K562 (cell line): ENCODE measurements around the gene RAG2. TPM values are rescaled to one million over a fixed set of nuclear protein-coding genes. Genes with fewer than 3 reads are reported as not detected.
"Not testable (repeated sequence)": the region's sequence is repeated elsewhere in the genome, so short reads cannot be mapped to it uniquely, and the experiment has no call there.

Source experiments
- ATAC-seq: fragments of 200-7000 bp; cut with Tn5 transposase; 3 replicates; pipeline ENCODE4 v1.9.1; 2020; ENCODE audit warnings: moderate library complexity
- BruUV-seq: library from RNA; stranded (reverse); fragments of 400-500 nt; replicated peaks from 2 replicates; lab custom pipeline; 2021; lab: Mats Ljungman, UMichigan
- CTCF ChIA-PET: fragments of 300-600 bp; formaldehyde crosslinking; extraction: SDS; loops from one replicate; lab custom pipeline; 2021; ENCODE audit warnings: low intra/inter-chr PET ratio; lab: Yijun Ruan, JAX
- POLR2A ChIA-PET: fragments of 300-600, 350-650 bp; sonication (Branson Sonifier 250); formaldehyde crosslinking; extraction: SDS; loops from one replicate; lab custom pipeline; 2021; ENCODE audit warnings: antibody characterized with exemption, inconsistent platforms; lab: Yijun Ruan, JAX
- DNase-seq, 4 experiments: peaks; one replicate each; pipeline versions ENCODE4 v3.0.0 to v3.0.0-alpha.2; 2011 to 2018; ENCODE audit warnings: low spot score in 3 of 4, mixed read lengths in 3 of 4; ENCODE audit errors: extremely low read depth in 1 of 4
- FAIRE-seq: peaks from 2 replicates; lab custom pipeline; 2011; peaks lifted over from hg19 to GRCh38; lab: Jason Lieb, UNC
- H2AFZ ChIP-seq: 2 replicates; pipeline ENCODE4 v1.6.0; 2011; ENCODE audit warnings: low read depth, low read length, control low read depth, inconsistent platforms
- H3K27ac ChIP-seq: fragments of 200-600 bp; 3 replicates; pipeline ENCODE4 v1.8.0; 2011; ENCODE audit warnings: low read depth, mild to moderate bottlenecking, control low read depth, inconsistent platforms, low read length, moderate library complexity, mixed read lengths; ENCODE audit errors: extremely low read depth
- H3K27me3 ChIP-seq, 2 experiments: fragments of 300-600 bp in 1 of 2; 2 replicates in 1 of 2; 3 replicates in 1 of 2; pipeline versions ENCODE4 v1.6.0 to v1.8.0; 2011; ENCODE audit warnings: inconsistent platforms in 2 of 2, low read length in 2 of 2, mild to moderate bottlenecking in 1 of 2, mixed read lengths in 1 of 2, moderate library complexity in 1 of 2; ENCODE audit not compliant: control insufficient read depth in 2 of 2, insufficient read depth in 2 of 2
- H3K36me3 ChIP-seq: fragments of 300-600 bp; 3 replicates; pipeline ENCODE4 v1.8.0; 2011; ENCODE audit warnings: mild to moderate bottlenecking, low read length, inconsistent platforms; ENCODE audit not compliant: control insufficient read depth, insufficient read depth
- H3K4me1 ChIP-seq, 2 experiments: fragments of 200-600 bp in 1 of 2; replicated peaks in 1 of 2; 2 replicates in 1 of 2; 3 replicates in 1 of 2; pipeline versions ENCODE4 v1.5.1 to v1.8.0; 2011; ENCODE audit warnings: inconsistent platforms in 2 of 2, low read length in 2 of 2, mild to moderate bottlenecking in 1 of 2, mixed read lengths in 1 of 2, moderate library complexity in 1 of 2; ENCODE audit not compliant: control insufficient read depth in 2 of 2, insufficient read depth in 2 of 2
- H3K4me2 ChIP-seq: 2 replicates; pipeline ENCODE4 v1.6.1; 2011; ENCODE audit warnings: low read length, control low read depth, inconsistent platforms, mixed read lengths; ENCODE audit not compliant: insufficient read depth
- H3K4me3 ChIP-seq: fragments of 200-600 bp; sonication (generic), shearing (Covaris generic); 2 replicates; pipeline ENCODE4 v1.5.1; 2016; ENCODE audit warnings: control low read depth, inconsistent platforms
- H3K79me2 ChIP-seq: fragments of 200-600 bp; 3 replicates; pipeline ENCODE4 v1.8.0; 2011; ENCODE audit warnings: low read length, inconsistent platforms; ENCODE audit not compliant: control insufficient read depth, insufficient read depth
- H3K9ac ChIP-seq, 2 experiments: 2 replicates each; pipeline versions ENCODE4 v1.6.0 to v1.6.1; 2011; ENCODE audit warnings: low read depth in 2 of 2, low read length in 2 of 2, control low read depth in 1 of 2, inconsistent platforms in 1 of 2, mild to moderate bottlenecking in 1 of 2, mixed read lengths in 1 of 2; ENCODE audit not compliant: insufficient read depth in 1 of 2
- H3K9me1 ChIP-seq: one replicate; pipeline ENCODE4 v1.6.0; 2011; ENCODE audit warnings: inconsistent platforms, mild to moderate bottlenecking, low read length, moderate library complexity; ENCODE audit not compliant: control insufficient read depth, insufficient read depth
- H3K9me3 ChIP-seq: replicated peaks from 2 replicates; pipeline ENCODE4 v1.5.1; 2011; ENCODE audit warnings: low read depth, low read length, inconsistent platforms; ENCODE audit not compliant: control insufficient read depth, insufficient read depth
- H4K20me1 ChIP-seq: replicated peaks from 2 replicates; pipeline ENCODE4 v1.6.1; 2011; ENCODE audit warnings: low read length, inconsistent platforms, mixed read lengths; ENCODE audit not compliant: control insufficient read depth, insufficient read depth
- ATF7 ChIP-seq: fragments of 450-650 bp; IDR thresholded peaks from 2 replicates; pipeline ENCODE4 v1.7.1; 2014; ENCODE audit warnings: mild to moderate bottlenecking, moderate library complexity
- CEBPB ChIP-seq: fragments of 450-650 bp; IDR thresholded peaks from 2 replicates; pipeline ENCODE4 v1.6.1; 2016; ENCODE audit warnings: missing genetic modification characterization, missing compliant biosample characterization
- CXXC5 ChIP-seq: fragments of 250-450 bp; sonication (Bioruptor Pico); IDR thresholded peaks from 2 replicates; pipeline ENCODE4 v1.8.0; 2022; ENCODE audit warnings: inconsistent platforms, mild to moderate bottlenecking, moderate library complexity
- DMBX1 ChIP-seq: fragments of 250-450 bp; sonication (Bioruptor Pico); IDR thresholded peaks from 2 replicates; pipeline ENCODE4 v1.8.0; 2022; ENCODE audit warnings: inconsistent platforms, mild to moderate bottlenecking, moderate library complexity, borderline replicate concordance
- EHMT2 ChIP-seq: fragments of 450-650 bp; IDR thresholded peaks from 2 replicates; pipeline ENCODE4 v1.6.1; 2018; ENCODE audit warnings: antibody characterized with exemption
- EP400 ChIP-seq: fragments of 450-650 bp; IDR thresholded peaks from 2 replicates; pipeline ENCODE4 v1.6.1; 2017; ENCODE audit warnings: antibody characterized with exemption, mild to moderate bottlenecking, moderate library complexity
- L3MBTL2 ChIP-seq: fragments of 450-650 bp; IDR thresholded peaks from 2 replicates; pipeline ENCODE4 v1.6.1; 2016; ENCODE audit warnings: mild to moderate bottlenecking, moderate library complexity
- NFRKB ChIP-seq: fragments of 450-650 bp; IDR thresholded peaks from 2 replicates; pipeline ENCODE4 v1.6.1; 2016; ENCODE audit warnings: low read depth
- NRF1 ChIP-seq, 2 experiments: fragments of 450-650 bp; IDR thresholded peaks in 1 of 2; conservative IDR thresholded peaks in 1 of 2; 2 replicates each; pipeline ENCODE4 v1.6.1; 2014; ENCODE audit warnings: mild to moderate bottlenecking in 2 of 2
- POLR2A ChIP-seq: fragments of 450-650 bp; conservative IDR thresholded peaks from 2 replicates; pipeline ENCODE4 v1.6.1; 2016
- POLR2H ChIP-seq: IDR thresholded peaks from 2 replicates; pipeline ENCODE4 v1.6.1; 2016; ENCODE audit warnings: missing genetic modification characterization, low read depth, mild to moderate bottlenecking, control low read depth, missing compliant biosample characterization, moderate library complexity
- RAD21 ChIP-seq, 2 experiments: fragments of 250-450 bp in 1 of 2; fragments of 450-650 bp in 1 of 2; sonication (Bioruptor Pico) in 1 of 2; formaldehyde crosslinking in 1 of 2; IDR thresholded peaks in 1 of 2; conservative IDR thresholded peaks in 1 of 2; 2 replicates each; pipeline versions ENCODE4 v1.4.0 to v1.8.0; 2020 to 2022; ENCODE audit warnings: mild to moderate bottlenecking in 2 of 2, moderate library complexity in 1 of 2
- SMAD4 ChIP-seq: fragments of 250-450 bp; sonication (Bioruptor Pico); conservative IDR thresholded peaks from 2 replicates; pipeline ENCODE4 v1.8.0; 2021; ENCODE audit warnings: inconsistent platforms, mild to moderate bottlenecking, moderate library complexity
- SUPT5H ChIP-seq: fragments of 450-650 bp; IDR thresholded peaks from 2 replicates; pipeline ENCODE4 v1.6.1; 2016
- TAF7 ChIP-seq: fragments of 450-650 bp; IDR thresholded peaks from 2 replicates; pipeline ENCODE4 v1.6.1; 2016; ENCODE audit warnings: missing genetic modification characterization, missing compliant biosample characterization
- TAF9B ChIP-seq: fragments of 450-650 bp; IDR thresholded peaks from 2 replicates; pipeline ENCODE4 v1.6.1; 2018; ENCODE audit warnings: mild to moderate bottlenecking; ENCODE audit not compliant: partially characterized antibody
- TEAD2 ChIP-seq: fragments of 450-650 bp; IDR thresholded peaks from 2 replicates; pipeline ENCODE4 v1.6.1; 2016; ENCODE audit warnings: missing genetic modification characterization, control low read depth, missing compliant biosample characterization
- YY1 ChIP-seq, 3 experiments: IDR thresholded peaks; 2 replicates each; pipeline ENCODE4 v1.6.1; 2011; ENCODE audit warnings: low read length in 2 of 3, mild to moderate bottlenecking in 2 of 3, moderate library complexity in 2 of 3, borderline replicate concordance in 1 of 3, control low read depth in 1 of 3, low read depth in 1 of 3; ENCODE audit not compliant: insufficient read depth in 3 of 3, insufficient replicate concordance in 2 of 3, control insufficient read depth in 1 of 3, insufficient read length in 1 of 3; ENCODE audit errors: extremely low read depth in 1 of 3
- ZNF41 ChIP-seq: fragments of 250-450 bp; sonication (Bioruptor Pico); conservative IDR thresholded peaks from 2 replicates; pipeline ENCODE4 v1.4.0; 2020; ENCODE audit warnings: mild to moderate bottlenecking
- WGBS: fragments of 100-300 bp; shearing (Covaris generic); methylation state at CpG from one replicate; pipeline ENCODE4 v1.1.6; 2016; ENCODE audit warnings: low coverage, mixed read lengths; ENCODE audit not compliant: insufficient coverage; ENCODE audit errors: missing lambda C conversion rate; 5-methylcytosine and 5-hydroxymethylcytosine counted together
- in situ Hi-C: fragments of 300-500 bp; cut with MboI; formaldehyde crosslinking; loops from 4 replicates; pipeline ENCODE4 v1.15.0; 2018; ENCODE audit warnings: inconsistent platforms, mixed read lengths
- intact Hi-C: fragments of 100-400 bp; cut with micrococcal nuclease; formaldehyde crosslinking; loops from 2 replicates; pipeline ENCODE4 v1.14.2; 2022
- polyA plus RNA-seq, 8 experiments: library from polyadenylated mRNA; depleted of rRNA in 4 of 8; stranded (reverse) in 5 of 8; unstranded in 3 of 8; fragments of >200 nt; fragmentation: Nextera tagmentation in 2 of 8; fragmentation: Illumina TruSeq in 1 of 8; extraction: Ambion mirVana in 2 of 8; extraction: Trizol in 1 of 8; gene quantifications; 2 replicates each; pipeline versions ENCODE4 v1.2.1 to v1.2.3, GENCODE V29; 2011 to 2014; ENCODE audit warnings: inconsistent platforms in 1 of 8, missing spikeins in 1 of 8
- total RNA-seq, 7 experiments: library from RNA; depleted of rRNA in 6 of 7; stranded (reverse); fragments of >200 nt in 6 of 7; fragmentation: Illumina TruSeq in 2 of 7; extraction: Trizol in 2 of 7; gene quantifications; 2 replicates each; pipeline versions ENCODE4 v1.2.1 to v1.2.3, GENCODE V29; 2011 to 2021; ENCODE audit warnings: low replicate concordance in 1 of 7
- TF ChIP-seq, protein P1 (sequence below), 2 experiments: fragments of 450-650 bp; conservative IDR thresholded peaks; 2 replicates each; pipeline ENCODE4 v1.6.1; 2017; ENCODE audit warnings: mild to moderate bottlenecking in 2 of 2, moderate library complexity in 2 of 2
- TF ChIP-seq, protein P2 (sequence below): fragments of 450-650 bp; conservative IDR thresholded peaks from 2 replicates; pipeline ENCODE4 v1.6.1; 2016; ENCODE audit warnings: missing genetic modification characterization, low read depth, mild to moderate bottlenecking, missing compliant biosample characterization, moderate library complexity

Gene RAG2
- total and polyA plus RNA-seq, 9 of the 15 experiments (the other 6 are each of a cell fraction or from before 2014, with no cell fraction given), result 0.06 to 2.7 (median 0.26) TPM; not detected in 3

DNA sequence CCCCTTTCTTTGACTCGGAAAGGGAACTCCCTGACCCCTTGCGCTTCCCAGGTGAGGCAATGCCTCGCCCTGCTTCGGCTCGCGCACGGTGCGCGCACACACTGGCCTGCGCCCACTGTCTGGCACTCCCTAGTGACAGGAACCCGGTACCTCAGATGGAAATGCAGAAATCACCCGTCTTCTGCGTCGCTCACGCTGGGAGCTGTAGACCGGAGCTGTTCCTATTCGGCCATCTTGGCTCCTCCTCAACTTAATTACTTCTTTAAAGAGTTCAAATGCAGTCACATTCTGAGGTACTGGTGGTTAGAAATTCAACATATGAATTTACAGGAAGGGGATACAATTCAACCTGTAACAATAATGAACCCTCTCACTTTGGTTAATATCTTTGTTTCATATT, 40.6 kb downstream of the RAG2 start:
- H3K36me3 ChIP-seq, in situ Hi-C loops, H3K79me2 ChIP-seq, intact Hi-C loops, H3K9me3 ChIP-seq, H3K27me3 ChIP-seq, H3K4me1 ChIP-seq, H3K9me1 ChIP-seq, H4K20me1 ChIP-seq, FAIRE-seq, CTCF ChIA-PET: not testable (repeated sequence)
- WGBS, result 2% methylated on average over 8 of the region's 17 CpGs
- POLR2A ChIA-PET, result interaction anchor here (0.6 to 0.7 kb wide), 2 partner anchors 37 to 368 kb away, joined by 3 to 4 read pairs; no protein-coding TSS in a partner anchor
- Histone ChIP-seq H3K4me3 (peak overlapping the region; percentile 31), H2AFZ (peak overlapping the region; percentile 98), H3K4me2 (peak overlapping the region; percentile 66), H3K9ac (peak overlapping the region; percentile 66 to 78), H3K27ac (peak overlapping the region; percentile 66; the same call in 1 of the 3 replicates)
- ATAC-seq (peak; percentile 72), DNase-seq (peak in 1 of 4 experiments; percentile 37)
- TSS peak; percentile 75 for BruUV-seq
- TF ChIP-seq L3MBTL2, result peak; percentile 51; the same call in 1 of the 2 replicates
- TF ChIP-seq NRF1 (conservative IDR thresholded peaks at IDR 0.05 in 1 of 2, IDR thresholded peaks at IDR 0.05 in 1 of 2), result peak; percentile 78 to 82
- peak; percentile 90 for TF ChIP-seq NFRKB
- peak; percentile 14; the same call in 1 of the 2 replicates for TF ChIP-seq SMAD4
- TF ChIP-seq TAF7, result peak; percentile 86
- peak; percentile 37; the same call in 1 of the 2 replicates for TF ChIP-seq DMBX1 (CRISPR knock-in tag)
- TF ChIP-seq, protein P1, sequence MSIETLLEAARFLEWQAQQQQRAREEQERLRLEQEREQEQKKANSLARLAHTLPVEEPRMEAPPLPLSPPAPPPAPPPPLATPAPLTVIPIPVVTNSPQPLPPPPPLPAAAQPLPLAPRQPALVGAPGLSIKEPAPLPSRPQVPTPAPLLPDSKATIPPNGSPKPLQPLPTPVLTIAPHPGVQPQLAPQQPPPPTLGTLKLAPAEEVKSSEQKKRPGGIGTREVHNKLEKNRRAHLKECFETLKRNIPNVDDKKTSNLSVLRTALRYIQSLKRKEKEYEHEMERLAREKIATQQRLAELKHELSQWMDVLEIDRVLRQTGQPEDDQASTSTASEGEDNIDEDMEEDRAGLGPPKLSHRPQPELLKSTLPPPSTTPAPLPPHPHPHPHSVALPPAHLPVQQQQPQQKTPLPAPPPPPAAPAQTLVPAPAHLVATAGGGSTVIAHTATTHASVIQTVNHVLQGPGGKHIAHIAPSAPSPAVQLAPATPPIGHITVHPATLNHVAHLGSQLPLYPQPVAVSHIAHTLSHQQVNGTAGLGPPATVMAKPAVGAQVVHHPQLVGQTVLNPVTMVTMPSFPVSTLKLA (conservative IDR thresholded peaks at IDR 0.05), result peak in 1 of 2 experiments; percentile 23; a peak in 1 of 4 replicates
- peak; percentile 42; the same call in 1 of the 2 replicates for TF ChIP-seq SUPT5H
- TF ChIP-seq CEBPB (tag), result peak; percentile 34; the same call in 1 of the 2 replicates
- TF ChIP-seq ATF7, result 0 out of 2 replicates have a peak, but pooled peaks have one; percentile 18
- peak; percentile 75 for TF ChIP-seq POLR2H (tag)
- TF ChIP-seq EHMT2, result peak; percentile 46; the same call in 1 of the 2 replicates
- peak; percentile 26; the same call in 1 of the 2 replicates for TF ChIP-seq TEAD2 (tag)
- TF ChIP-seq, protein P2, sequence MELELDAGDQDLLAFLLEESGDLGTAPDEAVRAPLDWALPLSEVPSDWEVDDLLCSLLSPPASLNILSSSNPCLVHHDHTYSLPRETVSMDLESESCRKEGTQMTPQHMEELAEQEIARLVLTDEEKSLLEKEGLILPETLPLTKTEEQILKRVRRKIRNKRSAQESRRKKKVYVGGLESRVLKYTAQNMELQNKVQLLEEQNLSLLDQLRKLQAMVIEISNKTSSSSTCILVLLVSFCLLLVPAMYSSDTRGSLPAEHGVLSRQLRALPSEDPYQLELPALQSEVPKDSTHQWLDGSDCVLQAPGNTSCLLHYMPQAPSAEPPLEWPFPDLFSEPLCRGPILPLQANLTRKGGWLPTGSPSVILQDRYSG, result 0 out of 2 replicates have a peak, but pooled peaks have one; percentile 58
- peak in 2 of 3 experiments; percentile 45 to 72 for TF ChIP-seq YY1 (IDR thresholded peaks at IDR 0.05; ENCODE audit: borderline replicate concordance in 1 of 3, control insufficient read depth in 1 of 3, extremely low read depth in 1 of 3, insufficient read depth in 3 of 3, insufficient read length in 1 of 3, insufficient replicate concordance in 2 of 3, low read depth in 1 of 3, low read length in 2 of 3)
- peak; percentile 12 to 16; a peak in 1 of 4 replicates for TF ChIP-seq RAD21 (CRISPR knock-in tag; conservative IDR thresholded peaks at IDR 0.05 in 1 of 2, IDR thresholded peaks at IDR 0.05 in 1 of 2)
- TF ChIP-seq TAF9B, result peak; percentile 32
- TF ChIP-seq ZNF41 (CRISPR knock-in tag), result peak; percentile 82
- TF ChIP-seq POLR2A, result peak; percentile 52
- peak; percentile 29; the same call in 1 of the 2 replicates for TF ChIP-seq EP400
- peak; percentile 58 for TF ChIP-seq CXXC5 (CRISPR knock-in tag)
